Tibial nerve (tissue), 4 donors: ENCODE results near the gene EPB41.

Experiments
- EP300 ChIP-seq, 2 donors: sonication (generic); formaldehyde crosslinking; IDR thresholded peaks; one replicate each; pipeline ENCODE4 v1.6.1; 2017; ENCODE audit warnings: antibody characterized with exemption in 2 of 2, mild to moderate bottlenecking in 1 of 2
- POLR2A ChIP-seq, 2 donors: fragments of 450-650 bp; IDR thresholded peaks; one replicate each; pipeline ENCODE4 v1.6.1; 2017; ENCODE audit warnings: antibody characterized with exemption in 2 of 2, mild to moderate bottlenecking in 2 of 2, moderate library complexity in 2 of 2
- TF ChIP-seq, protein P1 (sequence below), 5 experiments: fragments of 200-600 bp in 3 of 5; fragments of 450-650 bp in 2 of 5; sonication (generic) in 3 of 5; IDR thresholded peaks; one replicate each; pipeline ENCODE4 v1.5.1; 2016 to 2019; ENCODE audit warnings: antibody characterized with exemption in 5 of 5, mild to moderate bottlenecking in 3 of 5, moderate library complexity in 2 of 5

DNA sequence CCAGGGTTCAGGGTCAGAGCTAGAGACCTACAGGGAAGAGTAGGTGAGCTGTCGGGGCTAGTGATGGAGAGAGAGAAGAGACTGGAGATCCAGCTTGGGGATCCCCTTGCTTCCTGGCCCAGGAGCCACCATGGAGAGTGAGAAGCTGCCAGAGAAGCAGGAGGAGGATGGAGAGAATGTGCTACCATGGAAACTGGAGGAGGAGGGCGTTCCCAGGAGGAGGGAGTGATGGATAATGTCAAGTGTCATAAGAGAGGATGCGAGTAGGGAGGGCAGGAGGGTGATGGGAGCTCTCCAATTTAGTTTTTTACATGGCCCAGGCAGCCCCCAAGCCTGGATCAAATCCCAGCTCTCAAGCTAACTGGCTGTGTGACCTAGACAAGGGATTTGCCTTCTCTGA, 46.5 kb upstream of the EPB41 start:
- TF ChIP-seq, protein P1, sequence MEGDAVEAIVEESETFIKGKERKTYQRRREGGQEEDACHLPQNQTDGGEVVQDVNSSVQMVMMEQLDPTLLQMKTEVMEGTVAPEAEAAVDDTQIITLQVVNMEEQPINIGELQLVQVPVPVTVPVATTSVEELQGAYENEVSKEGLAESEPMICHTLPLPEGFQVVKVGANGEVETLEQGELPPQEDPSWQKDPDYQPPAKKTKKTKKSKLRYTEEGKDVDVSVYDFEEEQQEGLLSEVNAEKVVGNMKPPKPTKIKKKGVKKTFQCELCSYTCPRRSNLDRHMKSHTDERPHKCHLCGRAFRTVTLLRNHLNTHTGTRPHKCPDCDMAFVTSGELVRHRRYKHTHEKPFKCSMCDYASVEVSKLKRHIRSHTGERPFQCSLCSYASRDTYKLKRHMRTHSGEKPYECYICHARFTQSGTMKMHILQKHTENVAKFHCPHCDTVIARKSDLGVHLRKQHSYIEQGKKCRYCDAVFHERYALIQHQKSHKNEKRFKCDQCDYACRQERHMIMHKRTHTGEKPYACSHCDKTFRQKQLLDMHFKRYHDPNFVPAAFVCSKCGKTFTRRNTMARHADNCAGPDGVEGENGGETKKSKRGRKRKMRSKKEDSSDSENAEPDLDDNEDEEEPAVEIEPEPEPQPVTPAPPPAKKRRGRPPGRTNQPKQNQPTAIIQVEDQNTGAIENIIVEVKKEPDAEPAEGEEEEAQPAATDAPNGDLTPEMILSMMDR (IDR thresholded peaks at IDR 0.05), result no peak
- TF ChIP-seq EP300 (IDR thresholded peaks at IDR 0.05) (no peak), POLR2A (IDR thresholded peaks at IDR 0.05) (no peak)
